Left lung (tissue), 10 donors: ENCODE measurements around the gene RGSL1. TPM values are rescaled to one million over a fixed set of nuclear protein-coding genes. Genes with fewer than 3 reads are reported as not detected.

Source experiments
- ATAC-seq: fragments of 200-7000 bp; cut with Tn5 transposase; one replicate; pipeline ENCODE4 v1.9.1; 2020; ENCODE audit warnings: moderate library complexity
- DNase-seq, 4 donors: peaks; one replicate each; pipeline ENCODE4 v3.0.0-alpha.2; 2013 to 2020
- H3K27ac ChIP-seq, 2 donors: fragments of 200-600 bp; sonication (generic) in 1 of 2; one replicate each; pipeline versions ENCODE4 v1.5.0 to v1.8.0; 2020 to 2021
- H3K27me3 ChIP-seq, 2 donors: fragments of 200-600 bp; sonication (generic) in 1 of 2; one replicate each; pipeline versions ENCODE4 v1.5.0 to v1.8.0; 2020 to 2021
- H3K36me3 ChIP-seq, 2 donors: fragments of 200-600 bp; sonication (generic) in 1 of 2; one replicate each; pipeline versions ENCODE4 v1.5.0 to v1.8.0; 2020 to 2021
- H3K4me1 ChIP-seq, 2 donors: fragments of 200-600 bp; one replicate each; pipeline ENCODE4 v1.8.0; 2021
- H3K4me3 ChIP-seq, 2 donors: fragments of 200-600 bp; sonication (generic) in 1 of 2; one replicate each; pipeline versions ENCODE4 v1.5.0 to v1.8.0; 2020 to 2021; ENCODE audit warnings: mild to moderate bottlenecking in 1 of 2
- H3K9me3 ChIP-seq, 2 donors: fragments of 200-600 bp; sonication (generic) in 1 of 2; one replicate each; pipeline versions ENCODE4 v1.5.0 to v1.8.0; 2020 to 2021
- CTCF ChIP-seq, 2 donors: fragments of 200-600 bp; sonication (generic) in 1 of 2; IDR thresholded peaks; one replicate each; pipeline versions ENCODE4 v1.5.0 to v1.8.0; 2021; ENCODE audit warnings: antibody characterized with exemption in 2 of 2
- intact Hi-C, 2 donors: fragments of 100-400 bp; cut with DNase I; formaldehyde crosslinking; loops; one replicate each; pipeline versions ENCODE4 v1.11.2 to v1.14.2; 2022
- polyA plus RNA-seq, 6 donors: library from polyadenylated mRNA; unstranded; fragments of 120-200 nt; gene quantifications; one replicate each; pipeline ENCODE4 v1.2.1, GENCODE V29; 2013; ENCODE audit not compliant: insufficient read length in 6 of 6
- total RNA-seq, 2 donors: library from RNA; stranded (reverse); fragmentation: NEBNext Ultra II Directional; extraction: Animal tissue kit (Norgen Biotek cat#: 25700); gene quantifications; one replicate each; pipeline ENCODE4 v1.2.1, GENCODE V29; 2021
- donor health status: DM: no; HTN: yes; CAD: no.
- donor health status: DM: no; HTN: no; CAD: no.

RGSL1 gene
- total and polyA plus RNA-seq, 8 donors, result 0.39 TPM; not detected in 7

DNA sequence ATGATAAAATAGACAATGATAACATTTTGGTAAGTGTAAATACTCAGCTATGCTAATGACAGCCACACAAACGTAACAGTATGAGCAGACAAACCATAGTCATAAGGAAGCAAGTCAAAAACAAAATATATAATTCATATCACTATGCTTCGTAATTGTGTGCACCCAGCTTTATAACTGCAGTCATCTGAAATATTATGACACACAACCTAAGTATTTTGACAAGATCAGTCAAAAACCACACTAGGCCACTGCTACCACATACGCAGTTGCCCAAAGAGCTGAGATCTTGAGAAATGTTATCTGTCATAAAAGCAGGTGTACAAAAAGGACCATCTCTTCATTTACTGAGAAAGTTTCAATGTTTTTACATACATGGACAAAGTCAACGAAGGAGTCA is 113.1 kb downstream of the RGSL1 start:
- ATAC-seq (no peak), DNase-seq (no peak)
- intact Hi-C loops, result no loop called here
- TF ChIP-seq CTCF (IDR thresholded peaks at IDR 0.05), result no peak
- no peak overlapping the region for H3K27ac ChIP-seq
- no peaks in the 10 kb centered on the region for H3K4me1 ChIP-seq
- H3K4me3 ChIP-seq, result no peak overlapping the region
- H3K27me3 ChIP-seq, result no peaks in the 10 kb centered on the region
- no peaks in the 10 kb centered on the region for H3K9me3 ChIP-seq
- no peaks in the 10 kb centered on the region for H3K36me3 ChIP-seq

GRCh38 chr1:182564406-182565004 is 114.6 kb downstream of the RGSL1 start:
- H3K36me3 ChIP-seq, result no peaks in the 10 kb centered on the region
- H3K4me3 ChIP-seq, result no peak overlapping the region
- intact Hi-C loops, result no loop called here
- H3K4me1 ChIP-seq, result no peaks in the 10 kb centered on the region
- no peak for TF ChIP-seq CTCF (IDR thresholded peaks at IDR 0.05)
- H3K27me3 ChIP-seq, result no peaks in the 10 kb centered on the region
- H3K27ac ChIP-seq, result no peak overlapping the region
- DNase-seq (no peak), ATAC-seq (no peak)
- no peaks in the 10 kb centered on the region for H3K9me3 ChIP-seq

DNA sequence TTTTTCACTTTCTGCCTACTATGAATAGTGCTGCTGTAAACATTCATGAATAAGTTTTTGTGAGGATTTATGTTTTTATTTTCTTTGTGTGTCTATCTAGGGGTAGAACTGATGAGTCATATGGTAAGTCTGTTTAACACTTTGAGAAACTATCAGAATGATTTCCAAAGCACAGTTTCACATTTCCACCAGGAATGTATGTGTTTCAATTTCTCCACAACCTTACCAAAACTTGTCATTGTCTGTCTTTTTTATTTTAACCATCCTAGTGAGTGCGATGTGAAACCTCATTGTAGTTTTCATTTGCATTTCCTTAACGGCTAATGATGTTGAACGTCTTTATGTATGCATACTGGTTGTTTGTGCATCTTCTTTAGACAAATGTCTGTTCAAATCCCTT is 115.6 kb downstream of the RGSL1 start:
- Histone ChIP-seq H3K27me3 (no peaks in the 10 kb centered on the region), H3K4me3 (no peak overlapping the region), H3K9me3 (no peaks in the 10 kb centered on the region), H3K36me3 (no peaks in the 10 kb centered on the region), H3K27ac (no peak overlapping the region), H3K4me1 (no peaks in the 10 kb centered on the region)
- ATAC-seq, result no peak
- DNase-seq, result no peak
- no peak for TF ChIP-seq CTCF (IDR thresholded peaks at IDR 0.05)
- intact Hi-C loops, result no loop called here

DNA sequence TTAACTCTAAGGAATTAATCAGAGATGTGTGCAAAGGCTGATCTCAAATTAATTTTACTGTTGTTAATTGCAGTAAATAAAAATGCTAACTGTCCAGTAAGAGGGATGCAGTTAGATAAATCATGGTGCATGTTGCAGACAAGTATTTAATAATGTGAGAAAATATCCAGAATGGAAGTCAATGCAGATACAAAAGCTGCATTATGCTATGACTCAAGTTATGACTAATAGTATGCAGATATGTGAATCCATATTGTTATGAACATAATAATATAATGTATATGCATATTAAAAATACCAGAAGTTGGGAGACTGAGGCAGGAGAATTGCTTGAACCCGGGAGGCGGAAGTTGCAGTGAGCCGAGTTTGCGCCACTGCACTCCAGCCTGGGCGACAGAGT is 117.7 kb downstream of the RGSL1 start:
- DNase-seq, result no peak
- no peak for TF ChIP-seq CTCF (IDR thresholded peaks at IDR 0.05)
- Histone ChIP-seq H3K4me1 (no peaks in the 10 kb centered on the region), H3K9me3 (no peaks in the 10 kb centered on the region), H3K36me3 (peaks cover 0 to 4% of the 10 kb centered on the region in 2 donors), H3K27ac (no peak overlapping the region), H3K27me3 (no peaks in the 10 kb centered on the region), H3K4me3 (no peak overlapping the region)
- intact Hi-C loops, result no loop called here
- no peak for ATAC-seq

DNA sequence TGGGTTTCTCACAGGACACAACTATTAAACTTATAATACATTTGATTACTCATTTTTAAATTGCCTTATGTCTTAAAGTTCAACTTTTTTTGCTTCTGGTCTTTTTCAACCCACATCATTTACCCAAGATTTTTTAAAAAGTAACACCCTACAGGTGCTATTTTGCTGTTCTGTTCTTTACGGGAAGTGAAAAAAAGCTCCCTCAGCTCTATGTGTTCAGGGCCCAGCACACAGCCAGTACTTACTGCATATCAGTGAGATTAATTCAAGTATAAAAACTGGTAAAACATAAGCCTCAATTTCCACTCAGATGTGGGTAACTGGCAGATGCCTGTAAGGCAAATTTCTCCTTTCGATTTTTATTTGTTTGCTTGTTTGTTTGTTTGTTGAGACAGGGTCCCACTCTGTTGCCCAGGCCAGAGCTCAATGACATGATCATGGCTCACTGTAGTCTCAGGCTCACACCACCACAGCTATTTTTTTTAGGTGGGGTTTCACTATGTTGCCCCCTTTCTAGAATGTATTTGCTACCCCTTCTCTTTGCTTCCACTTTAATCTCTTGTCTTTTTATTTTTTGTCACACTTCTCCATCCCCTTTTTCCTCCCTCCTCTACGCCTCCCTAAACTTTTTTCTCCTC is 118.8 kb downstream of the RGSL1 start:
- TF ChIP-seq CTCF (IDR thresholded peaks at IDR 0.05), result no peak
- intact Hi-C loops, result no loop called here

More for the DNA sequence above, 118.8 kb downstream of the RGSL1 start:
- no peak overlapping the region for H3K27ac ChIP-seq
- peaks cover 0 to 13% of the 10 kb centered on the region in 2 donors for H3K36me3 ChIP-seq
- no peak for ATAC-seq
- no peak overlapping the region for H3K4me3 ChIP-seq
- no peak for DNase-seq
- H3K9me3 ChIP-seq, result no peaks in the 10 kb centered on the region
- no peaks in the 10 kb centered on the region for H3K4me1 ChIP-seq
- no peaks in the 10 kb centered on the region for H3K27me3 ChIP-seq
